Measurements from ENCODE around the gene HYI.
A peak's percentile ranks its signal among the peaks of the same experiment; 100 is the strongest.
"Not testable (repeated sequence)": the region's sequence is repeated elsewhere in the genome, so short reads cannot be mapped to it uniquely, and the experiment has no call there.

The HYI gene

DNA sequence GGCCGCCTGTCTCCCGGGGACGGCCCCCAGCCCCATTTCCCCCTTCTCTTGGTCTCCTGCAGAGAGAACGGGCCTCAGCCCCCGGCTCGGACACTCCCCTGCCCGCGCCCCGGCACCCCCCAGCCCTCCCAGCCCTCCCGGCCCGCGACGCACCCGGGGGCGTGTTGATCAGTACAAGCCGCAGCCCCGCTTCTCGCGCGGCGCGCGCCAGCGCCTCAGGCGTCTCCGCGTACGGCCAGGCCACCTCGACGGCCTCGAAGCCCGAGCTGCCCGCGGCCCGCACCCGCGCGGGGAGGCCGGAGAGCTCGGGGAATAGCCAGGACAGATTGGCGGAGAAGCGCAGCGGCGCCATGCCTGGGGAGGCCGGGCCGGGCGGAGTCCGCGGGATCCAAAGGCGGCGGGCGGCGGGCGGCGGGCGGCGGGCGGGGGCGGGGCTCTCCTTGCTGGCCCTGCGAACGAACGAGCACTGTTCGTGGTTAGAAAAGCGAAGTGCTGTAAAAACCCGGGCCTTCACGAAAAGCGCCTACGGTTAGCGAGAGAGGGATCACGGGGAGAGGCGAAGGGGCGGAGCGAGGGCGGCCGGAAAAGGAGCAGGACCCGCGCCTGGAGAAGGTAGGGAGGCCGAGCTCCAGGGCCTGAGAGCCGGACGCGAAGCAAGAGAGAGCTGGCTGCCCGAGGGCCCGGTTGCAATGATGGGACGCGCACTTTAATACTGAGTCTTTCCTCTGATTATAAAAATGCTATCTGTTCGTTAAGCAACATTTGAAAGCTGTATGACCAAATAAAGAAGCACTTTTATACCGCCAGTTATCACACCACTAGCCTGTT, at the start of gene HYI:
HYI (minus strand) TSS at position 490 of the 828 bp plus-strand sequence; CDS start at position 352, 138 bp downstream.
- DNase-seq (ENCODE audit: low spot score) = peak; percentile 87

- not testable (repeated sequence) for DNase-seq (ENCODE audit: low spot score)
Observed at GRCh38 chr1:43501806-43502205, 48.1 kb upstream of the HYI start.

DNA sequence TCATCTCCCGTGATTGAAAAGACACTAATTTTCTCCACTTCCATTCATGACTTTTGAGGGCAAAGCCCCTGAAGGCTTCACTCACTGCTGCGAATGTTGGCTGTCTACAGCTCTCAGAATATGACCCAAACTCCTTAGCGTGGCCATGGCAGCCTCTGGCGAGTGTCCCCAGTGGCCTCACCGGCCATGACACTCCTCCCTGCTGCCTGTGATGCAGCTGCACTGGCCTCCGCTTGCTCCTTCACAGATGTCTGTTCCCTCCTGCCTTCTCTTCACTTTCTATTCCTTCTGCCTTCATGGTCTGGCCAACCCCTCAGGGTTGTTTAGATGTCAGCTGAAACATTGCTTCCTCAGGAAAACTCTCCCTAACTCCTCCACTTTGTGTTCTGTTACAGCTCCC, 46.2 kb upstream of the HYI start:
- DNase-seq (ENCODE audit: low spot score) = no peak

- DNase-seq (ENCODE audit: low spot score) = no peak
Observed at GRCh38 chr1:43495204-43495603, 41.5 kb upstream of the HYI start.

GRCh38 chr1:43493661-43494450, 40.1 kb upstream of the HYI start:
- DNase-seq (ENCODE audit: low spot score) = peak; percentile 76

GRCh38 chr1:43492826-43493225, 39.1 kb upstream of the HYI start:
- no peak for DNase-seq (ENCODE audit: low spot score)

DNA sequence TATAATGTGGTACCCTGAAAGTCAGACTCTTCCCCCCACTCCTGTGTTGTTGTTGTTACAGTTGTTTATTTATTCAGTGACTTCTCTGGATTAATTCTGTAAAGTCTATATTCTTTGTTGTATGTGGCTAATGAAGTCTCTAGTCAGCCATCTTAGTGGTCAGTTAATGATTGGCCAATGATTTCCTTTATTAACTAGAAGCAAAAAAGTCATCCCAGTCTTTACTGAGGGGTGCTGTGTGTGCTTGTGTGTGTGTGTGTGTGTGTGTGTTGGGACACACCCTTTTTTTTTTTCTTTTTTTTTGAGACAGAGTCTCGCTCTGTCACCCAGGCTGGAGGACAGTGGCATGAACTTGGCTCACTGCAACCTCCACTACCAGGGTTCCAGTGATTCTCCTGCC, 37.3 kb upstream of the HYI start:
- DNase-seq (ENCODE audit: low spot score) = no peak

- no peak for DNase-seq (ENCODE audit: low spot score)
Observed at GRCh38 chr1:43488165-43488564, 34.4 kb upstream of the HYI start.

DNA sequence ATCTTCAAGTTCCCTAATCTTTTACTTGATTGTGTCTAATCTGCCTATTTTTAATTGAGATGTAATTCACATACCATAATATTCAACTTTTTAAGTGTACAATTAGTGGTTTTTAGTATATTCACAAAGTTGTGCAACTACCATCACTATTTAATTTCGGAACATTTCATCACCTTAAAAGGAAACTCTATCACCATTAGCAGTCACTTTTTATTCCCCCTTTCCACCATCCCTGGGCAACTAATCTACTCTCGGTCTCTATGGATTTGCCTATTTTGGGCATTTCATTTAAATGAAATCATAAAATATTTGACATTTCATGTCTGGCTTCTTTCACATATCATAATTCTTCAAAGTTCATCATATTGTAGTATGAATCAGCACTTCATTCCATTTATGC, 30.6 kb upstream of the HYI start:
- no peak for DNase-seq (ENCODE audit: low spot score)

DNA sequence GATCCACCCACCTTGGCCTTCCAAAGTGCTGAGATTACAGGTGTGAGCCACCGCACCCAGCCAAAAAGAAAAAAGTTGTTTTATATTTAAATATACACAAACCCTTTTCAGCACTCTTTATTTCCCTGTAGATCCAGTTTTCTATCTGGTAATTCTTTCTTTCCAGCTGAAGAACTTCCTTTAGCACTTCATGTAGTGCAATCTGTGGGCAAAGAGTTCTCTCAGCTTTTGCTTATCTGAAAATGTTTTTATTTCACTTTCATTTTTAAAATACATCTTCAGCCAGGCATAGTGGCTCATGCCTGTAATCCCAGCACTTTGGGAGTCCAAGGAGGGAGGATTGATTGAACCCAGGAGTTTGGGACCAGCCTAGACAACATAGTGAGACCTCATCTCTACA, 28.5 kb upstream of the HYI start:
- DNase-seq (ENCODE audit: low spot score) = no peak

GRCh38 chr1:43481491-43481890, 27.8 kb upstream of the HYI start:
- no peak for DNase-seq (ENCODE audit: low spot score)

- DNase-seq (ENCODE audit: low spot score) = no peak
Observed at GRCh38 chr1:43479414-43479813, 25.7 kb upstream of the HYI start.

DNA sequence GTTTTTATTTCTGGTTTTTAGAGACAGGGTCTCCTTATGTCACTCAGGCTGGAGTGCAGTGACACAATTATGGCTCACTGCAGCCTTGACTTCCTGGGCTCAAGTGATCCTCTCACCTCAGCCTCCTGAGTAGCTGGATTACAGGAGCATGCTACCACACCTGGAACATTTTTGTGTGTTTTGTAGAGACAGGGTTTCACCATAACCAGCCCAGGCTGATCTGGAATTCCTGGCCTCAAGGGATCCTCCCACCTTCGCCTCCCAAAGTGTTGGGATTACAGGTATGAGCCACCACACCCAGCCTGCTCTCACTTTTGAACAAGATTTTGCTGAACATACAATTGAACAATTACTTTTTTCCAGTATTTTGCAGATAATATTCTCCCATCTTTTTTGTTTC, 24.0 kb upstream of the HYI start:
- no peak for DNase-seq (ENCODE audit: low spot score)

- not testable (repeated sequence) for DNase-seq (ENCODE audit: low spot score)
Observed at GRCh38 chr1:43475611-43476401, 22.1 kb upstream of the HYI start.

- DNase-seq (ENCODE audit: low spot score) = no peak
Observed at GRCh38 chr1:43473463-43473862, 19.7 kb upstream of the HYI start.

DNA sequence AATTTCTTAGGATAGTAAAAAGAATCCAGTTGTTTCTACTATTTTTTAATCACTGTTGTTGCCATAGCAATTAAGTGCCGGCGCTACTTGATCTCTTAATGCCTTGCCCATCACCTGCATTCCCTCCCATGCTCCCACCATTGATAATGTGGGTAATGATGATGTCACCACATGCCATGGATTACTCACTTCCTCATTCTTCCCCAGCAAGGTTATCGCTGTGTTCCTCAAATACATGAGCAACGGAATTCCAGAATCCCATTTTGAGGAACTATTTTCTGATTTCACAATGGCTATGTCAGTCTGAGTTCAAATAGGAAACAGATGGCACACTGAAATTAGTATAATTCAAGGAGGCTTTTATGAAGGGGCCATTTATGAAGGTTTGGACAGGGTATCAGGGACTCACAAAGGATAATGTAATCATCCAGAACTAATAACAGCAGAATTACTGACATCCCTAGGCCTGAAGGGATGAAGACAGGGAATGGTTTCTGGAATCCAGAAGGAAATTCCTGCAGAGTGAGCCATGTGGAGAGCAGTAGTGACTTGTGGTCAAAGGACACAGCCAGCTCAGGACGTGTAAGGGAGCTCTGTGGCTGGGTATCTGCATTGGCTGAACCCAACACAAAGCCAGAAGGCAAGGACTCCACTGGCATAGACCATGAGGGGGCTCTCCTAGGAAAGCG, 18.9 kb upstream of the HYI start:
- peak; percentile 31 for DNase-seq (ENCODE audit: low spot score)

DNA sequence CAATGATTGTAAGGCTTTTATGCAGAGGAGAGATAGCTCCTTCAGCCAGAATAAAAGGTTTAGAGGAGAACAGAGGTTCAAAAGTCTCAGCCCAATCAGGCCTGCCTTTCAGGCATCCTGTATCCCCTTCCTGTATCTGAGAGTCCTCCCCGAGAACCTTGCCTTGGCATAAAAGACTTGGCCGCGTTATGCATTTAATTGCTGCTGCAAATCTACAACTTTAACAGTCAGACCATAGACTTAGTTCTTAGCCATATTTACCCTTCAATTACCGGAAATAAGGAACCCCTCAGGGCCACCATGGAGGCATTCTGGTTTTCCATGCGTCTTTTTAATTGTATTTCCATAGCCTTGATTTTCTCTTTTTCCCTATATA, 18.3 kb upstream of the HYI start:
- no peak for DNase-seq (ENCODE audit: low spot score)

DNA sequence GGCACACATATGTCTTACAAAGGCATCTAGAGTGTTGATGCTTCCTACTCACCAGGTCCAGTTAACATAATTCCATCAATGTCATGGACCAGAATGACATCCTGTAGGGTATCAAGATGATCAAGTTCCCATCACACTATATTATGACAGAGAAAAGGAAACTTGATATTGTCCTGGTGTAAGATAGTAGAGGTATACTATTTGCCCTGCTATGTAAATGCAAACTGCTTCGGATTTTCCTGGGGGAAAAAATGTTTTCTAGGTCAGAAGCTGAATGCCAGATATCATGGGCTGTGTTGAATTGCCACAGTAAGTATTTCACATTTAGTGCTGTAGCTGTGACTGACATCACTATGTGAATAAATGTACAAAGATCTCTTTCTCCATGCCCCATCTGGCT, 16.2 kb upstream of the HYI start:
- DNase-seq (ENCODE audit: low spot score) = no peak

DNA sequence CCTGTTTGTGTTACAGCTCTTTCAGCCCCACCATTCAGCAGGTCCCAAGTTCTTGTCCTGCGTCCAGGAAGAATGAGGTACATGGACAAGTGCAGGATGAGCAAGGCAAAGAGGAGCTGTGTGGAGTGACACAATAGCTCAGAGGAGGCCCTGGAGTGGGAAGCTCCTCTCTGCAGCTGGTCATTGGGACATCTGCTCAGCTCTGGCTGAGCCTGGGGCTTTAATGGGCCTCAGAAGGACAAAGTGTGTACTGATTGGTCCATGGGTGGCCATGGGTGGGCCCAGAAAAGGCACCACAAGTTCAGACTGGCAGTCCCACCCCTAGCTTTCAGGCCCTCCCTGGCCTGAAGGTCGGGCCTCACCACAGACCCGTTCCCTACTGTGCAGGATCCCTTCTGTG, 14.7 kb upstream of the HYI start:
- no peak for DNase-seq (ENCODE audit: low spot score)

DNA sequence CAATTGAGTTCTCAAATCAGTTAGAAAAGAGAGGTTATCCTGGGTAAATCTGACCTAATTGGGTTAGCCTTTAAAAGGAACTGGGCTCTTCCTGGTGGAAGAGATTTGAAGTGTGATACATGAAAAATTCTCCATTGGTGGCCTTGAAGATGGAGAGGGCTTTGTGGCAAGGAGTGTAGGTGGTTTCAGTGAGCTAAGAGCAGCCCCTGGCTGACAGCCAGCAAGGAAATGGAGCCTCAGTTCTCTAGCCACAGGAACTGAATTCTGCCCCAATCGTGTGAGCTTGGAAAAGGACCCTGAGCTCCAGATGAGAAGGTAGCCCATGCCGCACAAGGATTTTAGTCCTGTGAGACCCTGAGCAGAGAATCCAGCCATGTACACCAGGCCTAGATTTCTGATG, 12.7 kb upstream of the HYI start:
- DNase-seq (ENCODE audit: low spot score) = no peak

DNA sequence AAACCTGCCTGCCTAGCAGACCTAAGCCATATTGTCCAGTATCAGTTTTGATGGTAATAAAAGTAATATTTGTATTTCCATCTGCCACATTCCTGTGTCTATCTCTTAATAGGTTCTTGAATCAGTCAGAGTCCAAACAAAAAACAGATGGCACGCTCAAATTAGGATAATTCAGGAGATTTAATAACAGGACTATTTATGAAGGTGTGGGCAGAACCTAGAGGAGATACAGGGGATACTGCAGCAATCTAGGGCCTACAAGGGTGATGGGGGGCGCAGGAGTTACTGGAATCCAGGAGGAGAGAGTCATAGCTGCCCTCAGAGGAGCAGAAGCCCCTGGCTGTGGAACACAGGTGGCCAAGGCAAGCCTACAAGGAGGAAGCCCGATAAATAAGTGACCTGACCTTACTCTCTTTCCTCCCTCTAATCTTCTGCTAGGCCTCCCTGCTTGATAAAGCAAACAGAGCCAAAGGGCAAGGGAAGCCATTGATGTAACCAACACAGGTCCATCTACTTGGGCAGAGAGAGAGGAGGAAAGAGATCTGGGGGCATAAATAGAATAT, 11.9 kb upstream of the HYI start:
- no peak for DNase-seq (ENCODE audit: low spot score)
